LNCaP clone FGC (cell line): ENCODE measurements around the gene VAMP8.

Experiments
- DNase-seq: peaks from one replicate; pipeline ENCODE4 v3.0.0-alpha.2; 2011; ENCODE audit warnings: low read depth
- H3K4me3 ChIP-seq: 2 replicates; pipeline ENCODE4 v1.5.1; 2011; ENCODE audit warnings: mild to moderate bottlenecking, low read depth, low read length, control low read depth
- CTCF ChIP-seq: IDR thresholded peaks from 2 replicates; pipeline ENCODE4 v1.5.1; 2012; ENCODE audit warnings: mild to moderate bottlenecking; ENCODE audit not compliant: control insufficient read depth, insufficient read depth; ENCODE audit errors: extremely low read depth

Gene VAMP8

GRCh38 chr2:85577386-85578242 lies at the start of gene VAMP8:
Gene VAMP8, plus strand, starts transcription at chr2:85577586. Its CDS starts 61 bp downstream, at chr2:85577647.
- peak within 1 kb of the TSS; percentile 59 for H3K4me3 ChIP-seq
- peak; percentile 49 for DNase-seq
- no peak for TF ChIP-seq CTCF

GRCh38 chr2:85527787-85528186 lies 49.6 kb upstream of the VAMP8 start:
- no peak for TF ChIP-seq CTCF
- no peak overlapping the region for H3K4me3 ChIP-seq
- DNase-seq, result no peak

- TF ChIP-seq CTCF, result no peak
- no peak overlapping the region for H3K4me3 ChIP-seq
- DNase-seq, result no peak
These were observed 49.0 kb upstream of the VAMP8 start for GRCh38 chr2:85528355-85528754.

- H3K4me3 ChIP-seq, result no peak overlapping the region
- DNase-seq, result no peak
- no peak for TF ChIP-seq CTCF
These were observed 47.6 kb upstream of the VAMP8 start for GRCh38 chr2:85529809-85530208.

- no peak overlapping the region for H3K4me3 ChIP-seq
- no peak for TF ChIP-seq CTCF
- no peak for DNase-seq
These were observed 45.8 kb upstream of the VAMP8 start for GRCh38 chr2:85531589-85531988.

- H3K4me3 ChIP-seq, result no peak overlapping the region
- no peak for DNase-seq
- no peak for TF ChIP-seq CTCF
These were observed 43.3 kb upstream of the VAMP8 start for GRCh38 chr2:85534099-85534498.

- DNase-seq, result no peak
- no peak for TF ChIP-seq CTCF
- no peak overlapping the region for H3K4me3 ChIP-seq
These were observed 42.5 kb upstream of the VAMP8 start for GRCh38 chr2:85534881-85535280.
